HK-2 (cell line): ENCODE results near the gene SPACA9.

Experiments
- DNase-seq: peaks from one replicate; pipeline ENCODE4 v3.0.0-alpha.2; 2018; ENCODE audit not compliant: unreplicated experiment

Gene SPACA9

DNA sequence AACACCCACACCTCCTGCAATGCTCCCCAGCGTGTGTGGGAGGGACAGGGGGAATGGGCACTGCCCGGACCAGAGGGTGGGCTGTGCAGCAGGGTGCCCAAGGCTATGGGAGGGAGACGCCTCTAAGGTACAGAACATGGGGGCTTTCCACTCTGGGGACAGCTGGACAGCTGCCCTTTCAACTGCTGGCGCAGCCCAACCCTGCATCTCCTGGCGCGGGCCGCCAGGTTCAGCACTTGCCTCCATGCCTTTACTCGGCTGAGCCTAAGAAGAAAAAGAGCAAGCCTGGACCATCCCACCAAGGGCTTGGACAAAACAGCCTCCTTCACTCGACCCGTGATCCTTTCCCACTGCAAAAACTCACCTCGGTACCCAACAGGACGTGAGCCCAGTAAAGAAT, 15.6 kb upstream of the SPACA9 start:
- no peak for DNase-seq

DNA sequence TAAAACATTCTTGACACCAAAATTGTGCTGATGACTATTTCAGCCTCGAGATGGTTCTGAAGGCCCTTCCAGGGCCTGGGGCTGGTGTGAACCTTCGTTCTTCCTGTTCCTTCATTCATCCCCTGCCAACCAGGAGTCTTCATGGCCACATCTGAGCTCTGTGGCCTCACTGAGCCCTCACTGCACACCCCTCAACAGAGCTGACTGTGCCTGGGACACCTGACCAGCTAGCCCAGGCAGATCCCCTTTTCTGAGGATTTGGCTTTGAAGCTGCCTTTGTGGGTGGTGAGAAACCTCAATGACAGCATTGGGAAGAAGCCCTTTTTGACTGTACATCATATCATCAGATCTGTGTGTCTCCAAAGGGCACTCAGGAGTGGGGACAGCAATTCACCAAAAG, 14.4 kb upstream of the SPACA9 start:
- no peak for DNase-seq

DNA sequence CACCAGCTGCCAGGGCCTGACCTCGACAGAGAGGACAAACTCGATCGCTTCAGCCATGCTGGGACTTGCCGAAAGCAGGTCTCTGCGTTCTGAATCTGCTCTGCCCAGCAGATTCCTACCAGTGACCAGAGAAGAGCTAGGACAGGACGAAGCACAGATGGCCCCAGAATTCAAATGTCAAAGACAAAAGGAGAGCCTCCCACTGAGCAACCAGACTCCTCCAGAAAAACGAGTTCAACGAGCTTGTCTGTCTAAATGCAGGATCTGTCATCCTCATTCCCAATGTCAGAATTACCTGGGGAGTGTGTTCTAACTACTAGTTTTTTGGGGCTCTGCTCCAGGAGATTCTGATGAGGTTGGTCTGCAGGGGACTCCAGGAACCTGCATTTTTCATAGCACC, 14.0 kb upstream of the SPACA9 start:
- DNase-seq, result no peak

DNA sequence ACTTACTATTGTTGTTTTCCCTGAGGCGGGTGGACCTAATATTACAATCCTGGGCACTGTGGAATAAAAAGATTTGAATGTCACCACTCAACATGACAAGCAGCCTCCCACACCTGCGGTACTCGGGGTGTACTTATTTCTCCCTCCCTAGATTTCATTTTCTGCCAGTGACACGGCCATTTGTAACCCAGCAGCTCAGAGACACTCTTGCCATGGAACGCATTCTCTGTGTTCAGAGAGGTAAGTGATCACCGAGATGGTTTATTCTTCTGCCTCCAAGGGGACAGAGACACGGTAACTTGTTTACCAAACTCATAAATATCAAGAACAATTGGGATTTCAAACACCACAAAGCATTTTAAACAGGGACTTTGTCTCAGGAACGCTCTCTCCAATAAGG, 11.8 kb upstream of the SPACA9 start:
- no peak for DNase-seq

DNA sequence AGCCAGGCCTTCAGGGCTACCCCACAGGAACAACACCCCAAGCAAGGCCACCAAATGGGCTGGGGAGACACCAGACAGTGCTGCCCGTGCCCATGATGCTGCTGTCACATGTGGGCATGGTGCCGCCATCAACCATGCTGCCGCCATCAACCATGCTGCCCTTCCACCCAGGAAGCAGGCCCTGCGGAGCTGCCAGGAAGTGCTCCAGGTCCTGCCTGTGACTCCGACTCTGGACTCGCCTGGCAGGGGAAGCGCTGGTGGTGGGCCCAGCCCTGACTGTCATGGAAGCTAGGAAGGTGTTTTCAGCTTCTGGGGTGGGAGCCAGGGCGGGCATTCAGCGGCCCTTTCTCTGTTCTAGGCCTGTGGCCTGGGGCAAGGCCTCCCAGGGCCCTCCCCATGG, 9.4 kb upstream of the SPACA9 start:
- DNase-seq, result no peak

DNA sequence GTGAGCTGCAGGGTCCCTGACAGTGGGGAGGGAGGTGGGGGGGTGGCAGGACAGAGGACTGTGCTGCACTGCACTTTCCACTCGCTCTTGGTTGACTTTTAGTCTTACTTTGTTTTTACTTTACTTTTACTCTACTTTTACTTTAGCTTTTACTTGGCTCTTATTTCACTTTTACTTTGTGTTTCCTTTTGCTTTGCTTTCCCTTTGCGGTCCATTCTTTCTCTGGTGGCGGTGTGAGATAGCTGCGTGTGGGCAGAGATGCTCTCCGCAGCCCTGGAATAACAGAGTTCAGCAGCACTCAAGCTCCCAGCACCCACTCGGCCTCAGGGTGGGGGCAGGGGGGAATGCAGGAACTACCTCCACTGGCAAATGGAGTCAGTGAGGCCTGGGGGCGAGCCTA, 5.3 kb upstream of the SPACA9 start:
- DNase-seq, result no peak

DNA sequence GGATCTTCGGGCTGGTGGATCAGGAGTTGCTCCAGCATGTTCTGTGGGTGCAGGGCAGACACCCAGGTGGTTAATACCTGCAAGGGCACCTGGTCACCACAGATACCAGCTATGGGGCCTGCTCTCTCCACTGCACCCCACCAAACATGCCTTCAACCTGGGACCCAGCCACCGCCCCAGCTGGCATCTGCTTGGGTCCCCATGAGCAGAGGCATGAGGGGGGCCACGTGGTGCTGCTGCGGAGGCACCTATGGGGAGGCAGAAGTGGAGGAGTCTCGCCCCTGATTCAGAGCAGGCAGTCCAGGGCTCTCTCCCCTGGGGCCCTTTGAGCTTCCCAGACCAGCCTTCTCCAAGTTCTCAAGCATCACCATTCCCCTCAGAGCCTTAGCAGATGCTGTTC, 3.5 kb upstream of the SPACA9 start:
- DNase-seq, result no peak

DNA sequence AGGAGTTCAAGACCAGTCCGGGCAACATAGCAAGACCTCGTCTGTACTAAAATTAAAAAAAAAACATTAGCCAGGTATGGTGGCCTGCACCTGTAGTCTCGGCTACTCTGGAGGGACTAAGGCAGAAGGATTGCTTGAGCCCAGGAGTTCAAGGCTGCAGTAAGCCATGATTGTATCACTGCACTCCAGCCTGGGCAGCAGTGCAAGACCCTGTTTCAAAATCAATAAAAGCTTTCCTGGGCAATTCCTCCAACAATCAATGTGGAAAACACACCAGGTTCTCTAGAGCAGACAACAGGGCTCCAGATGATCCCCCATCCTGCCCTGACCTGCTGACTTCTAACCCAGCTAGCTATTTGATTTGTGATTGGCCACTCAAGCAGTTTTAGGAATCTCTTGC, 1.8 kb upstream of the SPACA9 start:
- DNase-seq, result no peak

DNA sequence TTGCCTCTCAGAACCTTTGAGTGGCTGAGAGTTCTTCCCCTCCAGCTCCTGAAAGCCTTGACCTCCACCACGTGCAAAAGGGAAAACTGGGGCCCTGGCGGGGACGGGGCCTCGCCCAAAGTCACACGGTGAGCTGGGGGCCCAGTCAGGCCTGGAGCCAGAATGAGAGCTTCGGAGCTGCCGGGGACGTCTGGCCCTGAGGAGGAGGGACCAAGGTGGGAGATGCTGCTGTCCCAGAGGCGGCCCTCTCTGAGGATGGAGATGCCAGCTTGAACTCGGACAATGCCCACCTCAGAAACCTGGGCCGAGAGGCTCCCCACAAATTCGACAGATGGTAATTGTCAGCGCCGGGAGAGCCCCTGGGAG, 1.3 kb upstream of the SPACA9 start:
- no peak for DNase-seq

DNA sequence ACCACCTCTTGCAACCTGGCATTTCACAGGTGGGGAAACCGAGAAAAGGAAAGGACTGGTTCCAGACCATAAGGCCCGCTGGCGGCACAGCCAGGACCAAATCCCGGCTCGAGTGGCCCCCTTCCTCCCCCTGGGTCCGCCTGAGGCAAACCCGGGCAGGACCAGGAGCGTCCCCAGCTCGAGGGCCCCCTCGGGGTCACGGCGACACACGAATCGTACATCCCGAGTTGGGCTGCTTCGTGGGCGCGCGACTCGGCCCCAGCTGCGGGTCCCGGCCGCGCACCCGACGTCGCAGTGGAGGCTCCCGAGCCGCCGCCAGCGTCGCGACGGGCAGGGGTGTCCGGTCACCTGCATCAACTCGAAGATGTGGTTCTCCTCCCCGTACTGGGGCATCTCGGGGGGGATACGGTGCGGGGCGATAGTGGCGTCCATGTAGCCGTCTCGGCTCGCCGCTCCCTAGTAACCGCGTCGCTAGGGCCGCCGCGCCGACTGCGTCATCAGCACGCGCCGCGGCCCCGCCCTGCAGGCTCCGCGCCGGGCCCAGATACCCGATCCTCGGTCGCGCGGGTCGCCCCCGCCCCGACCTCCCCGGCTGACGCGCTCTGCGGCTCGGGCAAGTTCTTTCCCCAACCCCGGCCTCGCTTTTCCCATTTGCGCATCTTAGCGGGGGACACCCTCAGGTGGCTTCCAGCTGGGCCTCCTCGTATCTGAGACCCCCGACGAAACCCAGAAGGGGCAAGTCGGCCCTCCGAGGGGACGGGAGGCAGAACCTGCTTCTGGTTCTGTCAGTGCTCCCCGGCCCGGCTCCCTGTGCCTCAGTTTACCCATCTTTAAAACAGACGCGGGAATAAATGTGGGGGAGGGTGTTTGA, 639 bp upstream of the SPACA9 start, which contains the start of gene AK8:
TSS of gene AK8 (minus strand) at position 461 of the 871 bp plus-strand sequence. CDS start at position 432, 29 bp downstream.
- peak; percentile 65 for DNase-seq

DNA sequence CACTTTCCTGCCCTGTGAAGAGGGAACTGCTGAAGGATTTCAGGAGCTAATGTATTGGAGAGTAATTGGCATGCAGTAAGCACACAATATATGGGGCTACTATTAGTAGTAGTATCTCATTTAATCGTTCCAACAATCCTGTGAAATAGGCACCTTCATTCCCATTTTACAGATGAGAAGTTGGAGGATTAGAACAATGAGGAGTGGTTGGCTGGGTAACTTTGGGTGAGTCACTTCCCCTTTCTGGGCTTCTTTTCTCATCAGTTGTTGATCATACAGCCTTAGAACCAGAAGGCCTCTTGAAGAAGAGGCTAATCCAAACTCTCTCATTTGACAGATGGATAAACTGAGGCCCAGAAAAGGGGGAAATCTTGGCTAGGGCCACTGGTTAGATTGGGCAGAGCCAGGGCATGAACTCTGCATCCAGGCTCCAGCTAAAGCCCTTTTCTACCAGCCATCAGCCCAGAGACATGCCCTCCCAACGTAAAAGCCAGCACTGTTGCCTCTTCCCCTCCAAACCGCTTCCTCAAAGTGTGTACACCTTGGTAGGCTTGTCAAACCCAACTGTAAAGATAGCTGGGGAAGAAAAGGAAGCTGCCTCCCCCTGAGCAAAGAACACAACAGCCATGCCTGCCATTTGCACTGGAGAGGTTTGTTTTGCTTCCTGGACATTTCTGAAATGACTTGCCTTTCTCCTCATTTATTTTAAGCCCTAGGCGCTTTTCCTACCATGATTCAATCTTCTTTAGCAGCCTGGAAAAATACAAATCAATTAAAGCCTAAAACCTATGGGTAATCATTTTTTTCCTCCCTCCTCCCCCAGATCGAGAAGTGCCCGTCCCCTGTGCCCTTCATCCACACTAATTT, 992 bp downstream of the SPACA9 start:
- DNase-seq, result no peak

DNA sequence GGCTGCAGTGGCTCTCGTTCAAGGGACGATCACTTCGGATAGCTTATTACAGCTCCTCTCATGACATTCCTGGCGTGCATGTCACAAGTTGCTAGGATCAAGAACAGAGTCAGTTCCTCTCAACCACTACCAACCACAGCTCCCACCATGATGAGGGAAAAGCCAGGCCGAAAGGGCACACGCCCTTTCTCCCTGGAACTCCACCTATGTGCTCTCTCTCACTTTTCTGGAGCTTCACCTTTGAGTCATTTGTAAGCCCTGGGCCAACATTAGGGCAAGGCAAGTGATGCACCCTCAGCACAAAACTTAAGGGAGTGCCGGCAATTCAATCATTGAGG, 1.6 kb downstream of the SPACA9 start:
- DNase-seq, result no peak

DNA sequence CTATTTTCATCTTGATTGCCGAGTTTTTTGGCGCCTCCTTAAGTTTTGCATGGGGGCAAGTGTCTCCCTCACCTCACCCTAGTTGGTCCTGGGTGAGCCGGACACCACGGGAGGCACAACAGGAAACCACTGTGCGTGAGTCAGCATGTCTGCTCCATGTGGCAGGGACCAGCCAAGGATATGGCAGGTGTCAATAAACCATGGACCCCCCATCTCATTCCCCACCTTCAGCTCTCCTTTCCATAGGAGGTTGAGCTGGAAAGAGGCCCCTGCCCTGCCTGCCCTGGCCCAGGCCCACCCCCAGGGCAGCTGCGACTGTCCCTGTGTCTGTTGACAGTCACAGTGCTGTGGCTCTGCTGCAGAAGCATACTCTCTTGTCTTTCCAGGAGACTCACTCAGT, 3.1 kb downstream of the SPACA9 start:
- no peak for DNase-seq

DNA sequence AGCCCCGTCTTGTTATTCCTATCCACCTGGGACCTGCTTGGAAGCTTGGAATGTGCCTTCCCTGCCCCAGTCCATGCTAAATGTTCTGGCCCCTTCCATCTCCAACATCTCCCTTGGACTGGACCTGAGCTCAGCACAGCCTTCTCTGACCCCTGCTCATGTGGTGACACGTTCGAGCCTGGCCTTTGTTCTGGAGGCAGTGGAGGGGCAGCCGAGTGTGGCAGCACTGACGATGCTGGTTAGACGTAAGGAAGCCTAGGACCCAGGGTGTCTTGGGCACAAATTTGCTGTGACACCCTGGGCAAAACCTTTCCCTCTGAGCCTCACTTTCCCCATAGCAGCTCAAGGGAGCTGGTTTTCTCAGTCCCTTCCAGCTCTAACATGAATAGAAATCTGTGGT, 3.9 kb downstream of the SPACA9 start:
- no peak for DNase-seq

DNA sequence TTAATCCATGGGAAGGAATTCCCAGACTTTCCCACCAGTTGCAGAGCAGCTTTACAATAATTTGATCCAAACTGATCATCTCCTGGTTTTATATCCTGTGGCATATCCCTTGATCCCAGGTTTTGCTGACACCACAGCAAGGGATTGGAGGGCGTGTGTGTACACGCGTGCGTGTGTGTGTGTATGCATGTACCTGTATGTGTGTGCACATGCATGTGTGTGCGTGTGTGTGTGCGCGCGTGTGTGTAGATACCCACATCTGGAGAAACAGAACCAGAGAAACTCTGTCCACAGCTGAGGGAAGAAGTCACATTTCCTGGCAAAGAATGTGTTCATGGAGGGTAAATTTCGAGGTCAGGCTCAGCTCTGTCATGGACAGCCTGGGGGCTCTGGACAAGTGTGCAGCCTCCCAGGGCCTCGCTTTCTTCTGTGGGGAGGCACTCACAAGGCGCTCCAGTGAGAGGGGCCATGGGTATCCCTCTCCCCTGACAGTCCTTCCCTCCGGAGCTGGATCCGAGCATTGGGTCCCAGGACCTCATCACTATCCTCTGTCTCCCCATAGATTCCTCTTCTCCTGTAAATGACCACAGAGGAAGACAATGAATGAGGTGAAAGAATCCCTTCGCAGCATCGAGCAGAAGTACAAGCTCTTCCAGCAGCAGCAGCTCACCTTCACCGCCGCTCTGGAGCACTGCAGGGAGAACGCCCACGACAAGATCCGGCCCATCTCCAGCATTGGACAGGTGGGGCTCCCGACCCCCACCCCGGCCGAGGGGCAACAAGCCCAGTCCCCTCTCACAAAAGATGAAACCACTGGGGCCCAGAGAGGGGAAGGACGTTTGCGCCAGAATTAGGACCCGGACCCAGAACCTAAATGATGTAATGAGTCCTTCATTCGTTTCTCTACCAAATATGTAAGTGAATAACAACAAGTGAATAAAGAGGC, 4.9 kb downstream of the SPACA9 start:
- DNase-seq, result no peak

DNA sequence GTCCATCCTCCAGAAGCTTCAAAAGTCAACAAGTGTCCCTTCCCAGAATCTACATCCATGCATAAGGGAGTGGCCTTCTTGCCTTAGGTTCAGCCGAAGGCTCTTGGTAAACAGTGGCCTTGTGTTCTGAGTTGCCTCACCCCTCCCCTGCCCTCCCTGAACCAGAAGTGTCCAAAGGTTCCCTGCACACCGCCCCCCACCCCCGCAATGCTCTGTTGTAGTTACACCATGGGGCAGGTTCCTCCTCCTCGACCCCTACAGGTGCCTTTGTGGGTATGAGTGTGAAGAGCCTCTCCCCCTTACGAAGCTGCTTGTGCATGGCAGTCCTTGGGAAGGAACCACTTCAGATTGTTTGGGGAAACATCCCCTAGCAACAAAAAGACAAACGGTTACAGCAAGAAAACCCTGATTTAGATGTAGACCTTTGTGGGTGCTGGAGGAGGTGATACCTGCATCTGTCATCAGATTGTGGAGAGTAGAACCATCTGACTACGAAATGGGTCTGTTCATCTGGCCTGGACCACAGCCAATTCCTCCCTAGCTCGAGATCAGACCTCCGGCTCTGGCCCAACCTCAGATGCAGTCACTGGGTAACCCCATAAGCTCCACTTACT, 7.1 kb downstream of the SPACA9 start:
- no peak for DNase-seq

DNA sequence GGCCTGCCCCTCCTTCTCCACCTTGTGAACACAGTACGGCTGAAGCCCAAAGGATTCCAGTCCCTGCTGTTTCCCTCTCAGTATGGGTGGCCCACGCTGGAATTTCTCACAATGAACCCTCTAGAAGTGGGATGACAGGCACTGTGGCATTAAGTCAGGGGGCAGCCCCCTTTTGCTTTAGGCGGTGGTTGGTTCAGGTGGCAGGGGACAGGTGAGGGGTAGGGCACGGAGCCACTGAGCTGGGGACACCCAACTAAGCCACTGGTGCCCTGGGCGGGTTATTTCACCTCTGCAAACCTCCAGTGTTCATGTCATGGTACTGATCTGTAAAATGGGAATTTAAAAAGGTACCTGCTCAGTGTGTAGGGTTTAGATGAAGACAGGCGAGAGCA, 7.6 kb downstream of the SPACA9 start:
- DNase-seq, result no peak

DNA sequence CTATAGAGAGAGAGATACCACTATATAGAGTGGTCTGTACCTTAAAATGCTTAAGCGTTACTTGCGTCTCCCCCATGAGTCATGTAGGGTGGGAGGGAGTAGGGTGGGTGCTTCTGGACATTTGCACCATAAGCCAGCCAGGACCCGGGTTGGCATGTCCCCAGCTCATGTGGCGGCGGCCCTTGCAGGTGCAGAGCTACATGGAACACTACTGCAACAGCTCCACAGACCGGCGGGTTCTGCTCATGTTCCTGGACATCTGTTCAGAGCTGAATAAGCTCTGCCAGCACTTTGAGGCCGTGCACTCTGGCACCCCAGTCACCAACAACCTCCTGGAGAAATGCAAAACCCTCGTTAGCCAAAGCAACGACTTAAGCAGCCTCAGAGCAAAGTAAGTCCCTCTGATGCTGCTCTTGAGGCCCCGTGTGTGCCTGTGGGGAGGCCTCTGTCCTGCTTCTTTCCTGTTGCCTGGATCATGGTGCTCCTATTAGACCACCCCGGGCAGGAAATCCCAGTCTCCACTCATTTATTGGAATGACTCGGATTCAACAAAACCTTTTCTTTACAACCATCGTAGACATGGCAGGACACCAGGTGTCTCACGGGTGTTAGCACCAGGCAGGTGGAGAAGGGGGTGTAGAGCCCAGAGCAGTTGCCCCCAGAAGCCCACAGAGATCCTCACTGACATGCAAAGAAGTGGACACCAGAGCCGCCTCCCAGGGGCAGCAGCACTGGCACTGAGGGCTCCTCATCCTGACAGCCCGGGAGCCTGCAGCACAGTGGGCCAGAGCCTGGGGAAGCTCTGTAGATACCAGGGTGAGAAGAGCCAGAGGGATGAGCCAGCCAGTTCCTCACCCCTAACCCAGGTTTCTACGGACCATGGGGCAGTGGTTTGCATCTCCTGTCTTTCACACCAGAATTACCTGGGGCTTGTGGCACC, 8.8 kb downstream of the SPACA9 start:
- DNase-seq, result no peak

DNA sequence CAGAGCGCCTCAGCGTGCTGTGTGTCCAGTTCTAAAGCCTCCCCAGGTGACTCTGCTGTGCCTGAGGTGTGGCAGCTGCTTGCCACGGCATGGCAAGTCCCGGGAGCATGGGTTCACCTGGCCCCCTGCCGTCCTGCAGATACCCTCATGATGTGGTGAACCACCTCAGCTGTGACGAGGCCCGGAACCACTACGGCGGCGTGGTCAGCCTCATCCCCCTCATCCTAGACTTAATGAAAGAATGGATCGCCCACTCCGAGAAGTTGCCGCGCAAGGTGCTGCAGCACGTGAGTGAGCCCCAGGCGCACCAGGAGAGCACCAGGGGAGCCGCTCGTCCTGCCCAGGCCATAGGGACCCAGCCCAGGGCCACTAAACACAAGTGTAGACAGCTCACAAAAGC, 9.5 kb downstream of the SPACA9 start:
- DNase-seq, result no peak

DNA sequence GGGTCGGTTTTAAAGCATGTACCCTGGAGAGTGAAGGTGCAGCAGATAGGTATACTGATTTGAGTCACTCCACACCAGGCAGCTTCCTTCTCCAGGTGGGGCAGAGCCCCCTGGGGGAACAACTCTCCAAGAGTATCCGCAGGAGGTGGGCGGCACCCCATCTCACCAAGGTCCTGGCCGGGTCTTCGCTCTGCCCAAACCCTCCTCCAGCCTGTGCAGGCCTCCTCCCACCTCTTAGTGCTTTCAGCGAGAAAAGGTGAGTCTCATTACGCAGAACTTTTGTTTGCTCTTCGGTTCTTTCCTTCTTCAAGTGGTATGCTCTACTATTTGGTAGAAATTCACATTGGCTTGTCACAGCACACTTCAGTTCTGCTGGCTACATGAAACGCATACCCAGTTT, 13.7 kb downstream of the SPACA9 start:
- no peak for DNase-seq

DNA sequence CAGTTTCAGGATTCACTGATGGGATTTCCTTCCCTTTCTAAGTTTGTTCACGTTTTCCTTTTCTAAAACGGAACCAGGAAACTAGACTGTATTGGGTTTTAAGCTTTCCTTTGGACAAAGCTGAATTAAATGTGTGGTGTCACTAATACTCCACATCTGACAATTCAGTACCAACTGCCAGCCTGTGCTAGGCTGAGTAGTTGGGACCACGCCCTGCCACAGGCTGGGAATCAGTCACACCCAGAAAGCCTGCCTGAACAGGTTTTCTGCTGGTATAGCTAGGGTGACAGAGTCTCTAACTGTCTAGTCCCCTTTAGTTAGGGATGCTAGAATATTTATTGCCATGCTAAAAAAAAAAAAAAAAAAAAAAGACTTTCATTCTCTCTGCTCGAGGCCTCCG, 15.6 kb downstream of the SPACA9 start:
- no peak for DNase-seq
